Transverse colon (tissue), 4 donors: ENCODE results near the gene TYRP1. TPM values are rescaled to one million over a fixed set of nuclear protein-coding genes. Genes with fewer than 3 reads are reported as not detected.
A peak's percentile ranks its signal among the peaks of the same experiment; 100 is the strongest.

ENCODE experiments used
- DNase-seq: peaks from one replicate; pipeline ENCODE4 v3.0.0-alpha.2; 2019
- H3K27ac ChIP-seq, 4 donors: fragments of 200-600 bp; sonication (generic); 2 replicates each; pipeline ENCODE4 v1.5.1; 2016 to 2018; ENCODE audit warnings: inconsistent platforms in 4 of 4
- H3K27me3 ChIP-seq: fragments of 200-600 bp; sonication (generic); 2 replicates; pipeline ENCODE4 v1.5.1; 2017; ENCODE audit warnings: inconsistent platforms
- H3K36me3 ChIP-seq, 4 donors: fragments of 200-600 bp; sonication (generic); 2 replicates each; pipeline ENCODE4 v1.5.1; 2017 to 2019; ENCODE audit warnings: inconsistent platforms in 4 of 4
- H3K4me1 ChIP-seq, 4 donors: fragments of 200-600 bp; sonication (generic); 2 replicates each; pipeline ENCODE4 v1.5.1; 2017 to 2020; ENCODE audit warnings: inconsistent platforms in 4 of 4
- H3K4me3 ChIP-seq, 4 donors: fragments of 200-600 bp; sonication (generic); 1 replicate in 1 of 4; 2 replicates in 3 of 4; pipeline versions ENCODE4 v1.5.1 to v1.6.1; 2017 to 2019; ENCODE audit warnings: inconsistent platforms in 4 of 4
- H3K9me3 ChIP-seq, 2 donors: fragments of 200-600 bp; sonication (generic); 2 replicates each; pipeline ENCODE4 v1.5.1; 2017 to 2019; ENCODE audit warnings: inconsistent platforms in 2 of 2
- EP300 ChIP-seq: sonication (generic); formaldehyde crosslinking; IDR thresholded peaks from one replicate; pipeline ENCODE4 v1.6.1; 2017; ENCODE audit warnings: antibody characterized with exemption, low read depth
- POLR2A ChIP-seq: fragments of 450-650 bp; IDR thresholded peaks from one replicate; pipeline ENCODE4 v1.6.1; 2016; ENCODE audit warnings: antibody characterized with exemption, mild to moderate bottlenecking, moderate library complexity
- POLR2AphosphoS5 ChIP-seq, 3 donors: sonication (generic); formaldehyde crosslinking; IDR thresholded peaks; one replicate each; pipeline ENCODE4 v1.6.1; 2016; ENCODE audit warnings: antibody characterized with exemption in 3 of 3
- WGBS, 2 donors: methylation state at CpG; one replicate each; pipeline ENCODE4 v1.1.5; 2018; ENCODE audit warnings: low coverage in 1 of 2; 5-methylcytosine and 5-hydroxymethylcytosine counted together
- in situ Hi-C, 4 donors: fragments of 200-750 bp; cut with MboI; loops; one replicate each; pipeline versions ENCODE4 v1.15.0 to v1.15.1; 2017; ENCODE audit warnings: low sequenced_read_pairs in 3 of 4, low pct_ligation_motif_present in 1 of 4, low pct_unique_long_range_greater_than_20kb in 1 of 4
- intact Hi-C: fragments of 100-400 bp; cut with DNase I; formaldehyde crosslinking; loops from one replicate; pipeline ENCODE4 v1.15.1; 2023; ENCODE audit warnings: low total_unique reads
- total RNA-seq, 4 donors: library from RNA; depleted of rRNA; stranded (reverse); fragments of >200 nt; gene quantifications; one replicate each; pipeline ENCODE4 v1.1.0, GENCODE V29; 2016
- TF ChIP-seq, protein P1 (sequence below), 5 experiments: fragments of 200-600 bp in 3 of 5; fragments of 450-650 bp in 2 of 5; sonication (generic) in 3 of 5; IDR thresholded peaks; 1 replicate in 2 of 5; 2 replicates in 3 of 5; pipeline ENCODE4 v1.5.1; 2016 to 2017; ENCODE audit warnings: antibody characterized with exemption in 5 of 5, inconsistent platforms in 3 of 5, mild to moderate bottlenecking in 2 of 5, moderate library complexity in 1 of 5

TYRP1 gene
- total RNA-seq, 4 donors from 2014 or later: 0.41 TPM; not detected in 3

DNA sequence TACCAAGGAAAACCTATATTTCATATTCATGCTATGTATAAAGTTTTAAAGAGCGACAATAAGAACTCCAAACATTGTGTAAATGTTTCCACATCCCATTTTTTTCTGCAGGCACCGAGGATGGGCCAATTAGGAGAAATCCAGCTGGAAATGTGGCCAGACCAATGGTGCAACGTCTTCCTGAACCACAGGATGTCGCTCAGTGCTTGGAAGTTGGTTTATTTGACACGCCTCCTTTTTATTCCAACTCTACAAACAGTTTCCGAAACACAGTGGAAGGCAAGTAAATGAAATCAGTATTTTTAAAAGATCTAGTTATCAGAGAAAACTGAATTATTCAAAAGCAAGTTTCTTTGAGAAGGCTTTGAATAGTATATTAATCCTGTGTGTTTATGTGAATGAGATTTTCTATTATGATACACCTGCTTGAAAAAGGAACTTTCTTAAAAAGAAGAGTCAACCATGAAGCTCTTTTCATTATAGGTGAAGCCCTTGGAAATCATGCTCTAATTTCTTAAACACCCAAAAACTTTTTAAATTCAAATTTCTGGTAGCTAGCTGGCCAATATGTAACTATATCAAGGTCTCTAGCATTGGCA, 9.1 kb downstream of the TYRP1 start:
- Histone ChIP-seq H3K36me3 (no peaks in the 10 kb centered on the region), H3K27me3 (no peaks in the 10 kb centered on the region), H3K4me3 (no peak overlapping the region), H3K9me3 (no peaks in the 10 kb centered on the region), H3K27ac (no peak overlapping the region), H3K4me1 (peaks cover 0 to 16% (median 0%) of the 10 kb centered on the region in 4 donors)
- in situ Hi-C loops (loop anchor here in 2 of 4 donors (25.0 kb wide), 2 partner anchors 185 to 385 kb away; no protein-coding TSS in a partner anchor), intact Hi-C loops (loop anchor here (5.0 kb wide), 1 partner anchor 190 kb away; no protein-coding TSS in a partner anchor)
- peak; percentile 16 for DNase-seq
- 24 to 27% methylated on average over 6 of the region's 6 CpGs for WGBS, 2 donors
- TF ChIP-seq, protein P1, sequence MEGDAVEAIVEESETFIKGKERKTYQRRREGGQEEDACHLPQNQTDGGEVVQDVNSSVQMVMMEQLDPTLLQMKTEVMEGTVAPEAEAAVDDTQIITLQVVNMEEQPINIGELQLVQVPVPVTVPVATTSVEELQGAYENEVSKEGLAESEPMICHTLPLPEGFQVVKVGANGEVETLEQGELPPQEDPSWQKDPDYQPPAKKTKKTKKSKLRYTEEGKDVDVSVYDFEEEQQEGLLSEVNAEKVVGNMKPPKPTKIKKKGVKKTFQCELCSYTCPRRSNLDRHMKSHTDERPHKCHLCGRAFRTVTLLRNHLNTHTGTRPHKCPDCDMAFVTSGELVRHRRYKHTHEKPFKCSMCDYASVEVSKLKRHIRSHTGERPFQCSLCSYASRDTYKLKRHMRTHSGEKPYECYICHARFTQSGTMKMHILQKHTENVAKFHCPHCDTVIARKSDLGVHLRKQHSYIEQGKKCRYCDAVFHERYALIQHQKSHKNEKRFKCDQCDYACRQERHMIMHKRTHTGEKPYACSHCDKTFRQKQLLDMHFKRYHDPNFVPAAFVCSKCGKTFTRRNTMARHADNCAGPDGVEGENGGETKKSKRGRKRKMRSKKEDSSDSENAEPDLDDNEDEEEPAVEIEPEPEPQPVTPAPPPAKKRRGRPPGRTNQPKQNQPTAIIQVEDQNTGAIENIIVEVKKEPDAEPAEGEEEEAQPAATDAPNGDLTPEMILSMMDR (IDR thresholded peaks at IDR 0.05): peak; percentile 29 to 58 (median 54)
- TF ChIP-seq EP300: no peak

- in situ Hi-C loops: loop anchor here in 2 of 4 donors (25.0 kb wide), 2 partner anchors 183 to 383 kb away; no protein-coding TSS in a partner anchor
- Histone ChIP-seq H3K4me1 (peaks cover 0 to 7% (median 0%) of the 10 kb centered on the region in 4 donors), H3K27me3 (no peaks in the 10 kb centered on the region), H3K4me3 (no peak overlapping the region), H3K36me3 (no peaks in the 10 kb centered on the region), H3K27ac (no peak overlapping the region), H3K9me3 (no peaks in the 10 kb centered on the region)
- no peak for DNase-seq
- TF ChIP-seq POLR2A: no peak
- no peak for TF ChIP-seq POLR2AphosphoS5 (IDR thresholded peaks at IDR 0.05)
- TF ChIP-seq EP300: no peak
- TF ChIP-seq, protein P1 (IDR thresholded peaks at IDR 0.05): no peak
- intact Hi-C loops: loop anchor here (5.0 kb wide), 1 partner anchor 192 kb away; no protein-coding TSS in a partner anchor
- 29 to 30% methylated on average over 1 of the region's 1 CpG for WGBS, 2 donors
These were observed 10.8 kb downstream of the TYRP1 start for GRCh38 chr9:12703996-12704395.

DNA sequence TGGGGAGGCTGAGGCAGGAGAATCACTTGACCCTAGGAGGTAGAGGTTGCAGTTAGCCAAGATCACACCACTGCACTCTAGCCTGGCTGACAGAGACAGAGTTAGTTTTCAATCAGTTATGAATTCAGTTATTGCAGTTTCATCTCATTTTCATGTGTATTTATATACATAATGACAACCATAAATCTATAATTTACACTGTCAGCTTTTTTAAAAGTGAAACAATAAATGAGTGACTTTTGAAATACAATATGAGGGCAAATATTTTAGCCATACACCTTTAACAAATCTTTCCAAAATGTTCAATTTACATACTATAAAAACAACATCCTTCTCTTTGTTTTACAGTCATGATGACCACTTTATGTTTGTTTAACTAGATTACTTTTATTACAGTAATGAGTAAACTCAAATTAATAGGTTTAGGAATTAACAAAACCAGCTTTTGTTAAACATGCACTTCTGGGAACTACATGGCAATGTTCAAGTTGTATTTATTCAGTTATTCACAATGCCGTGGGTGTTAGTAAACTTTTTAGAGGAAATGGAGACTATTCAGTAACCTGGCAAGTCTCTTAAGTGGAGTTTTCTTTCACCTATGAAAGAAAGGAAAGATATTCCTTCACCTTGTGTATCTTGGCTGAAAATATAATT, 12.7 kb downstream of the TYRP1 start:
- 17 to 41% methylated on average over 1 of the region's 1 CpG for WGBS, 2 donors
- Histone ChIP-seq H3K27me3 (no peaks in the 10 kb centered on the region), H3K27ac (no peak overlapping the region), H3K4me3 (no peak overlapping the region), H3K4me1 (peaks cover 0 to 7% (median 0%) of the 10 kb centered on the region in 4 donors), H3K9me3 (no peaks in the 10 kb centered on the region), H3K36me3 (no peaks in the 10 kb centered on the region)
- in situ Hi-C loops: loop anchor here in 2 of 4 donors (25.0 kb wide), 2 partner anchors 181 to 381 kb away; no protein-coding TSS in a partner anchor
- intact Hi-C loops: no loop called here
- DNase-seq: no peak
- TF ChIP-seq POLR2A: no peak
- TF ChIP-seq, protein P1 (IDR thresholded peaks at IDR 0.05): no peak
- no peak for TF ChIP-seq POLR2AphosphoS5 (IDR thresholded peaks at IDR 0.05)
- TF ChIP-seq EP300: no peak

DNA sequence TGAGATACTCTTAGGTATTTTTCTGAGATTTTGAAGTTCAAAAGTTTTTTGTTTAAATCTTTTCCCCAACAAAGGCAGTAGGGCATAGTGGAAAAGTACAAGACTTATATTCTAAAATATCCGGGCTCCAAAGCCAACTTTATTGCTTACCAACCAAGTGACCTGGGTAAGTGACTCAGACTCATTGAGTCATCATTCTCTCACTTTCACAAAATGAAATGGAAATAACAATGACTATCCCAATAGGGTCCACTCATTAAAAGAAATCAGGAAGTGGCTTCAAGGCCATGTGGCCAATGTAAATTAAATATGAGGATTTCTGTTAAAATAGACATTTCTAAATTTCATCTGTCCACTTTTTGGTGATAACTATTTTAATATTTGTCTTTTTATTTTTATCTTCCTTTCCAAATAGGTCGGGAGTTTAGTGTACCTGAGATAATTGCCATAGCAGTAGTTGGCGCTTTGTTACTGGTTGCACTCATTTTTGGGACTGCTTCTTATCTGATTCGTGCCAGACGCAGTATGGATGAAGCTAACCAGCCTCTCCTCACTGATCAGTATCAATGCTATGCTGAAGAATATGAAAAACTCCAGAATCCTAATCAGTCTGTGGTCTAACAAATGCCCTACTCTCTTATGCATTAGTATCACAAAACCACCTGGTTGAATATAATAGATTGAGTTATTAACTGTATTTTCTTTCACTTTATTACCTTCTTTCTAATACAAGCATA, 15.5 kb downstream of the TYRP1 start:
- intact Hi-C loops (no loop called here), in situ Hi-C loops (loop anchor here in 2 of 4 donors (25.0 kb wide), 2 partner anchors 179 to 379 kb away; no protein-coding TSS in a partner anchor)
- no peaks in the 10 kb centered on the region for H3K9me3 ChIP-seq
- H3K27me3 ChIP-seq: no peaks in the 10 kb centered on the region
- H3K27ac ChIP-seq: no peak overlapping the region
- no peaks in the 10 kb centered on the region for H3K36me3 ChIP-seq
- no peak for DNase-seq
- 75 to 85% methylated on average over 5 of the region's 5 CpGs for WGBS, 2 donors
- H3K4me3 ChIP-seq: no peak overlapping the region
- no peak for TF ChIP-seq EP300
- TF ChIP-seq POLR2A: no peak
- TF ChIP-seq, protein P1 (IDR thresholded peaks at IDR 0.05): no peak
- no peak for TF ChIP-seq POLR2AphosphoS5 (IDR thresholded peaks at IDR 0.05)
- H3K4me1 ChIP-seq: peaks cover 0 to 7% (median 0%) of the 10 kb centered on the region in 4 donors
